GM12892 (cell line): ENCODE measurements around the gene CACNA2D3.

Experiments used
- POLR2A ChIP-seq: IDR thresholded peaks from 2 replicates; pipeline ENCODE4 v1.6.1; 2011; ENCODE audit warnings: low read depth, low read length, control low read depth
- TAF1 ChIP-seq: IDR thresholded peaks from 2 replicates; pipeline ENCODE4 v1.6.1; 2011; ENCODE audit warnings: low read depth, mild to moderate bottlenecking, control low read depth, low read length, borderline replicate concordance

GRCh38 chr3:54950391-54951003 is 828.1 kb downstream of the CACNA2D3 start:
- TF ChIP-seq POLR2A (no peak), TAF1 (no peak)
